AG10803 (cell line): Measurements from ENCODE around the gene TENT4A.
A peak's percentile ranks its signal among the peaks of the same experiment; 100 is the strongest.

Experiments used
- DNase-seq: peaks from one replicate; pipeline ENCODE4 v3.0.0; 2010; ENCODE audit warnings: low read depth
- H3K4me3 ChIP-seq: 2 replicates; pipeline ENCODE4 v1.5.1; 2011; ENCODE audit warnings: mild to moderate bottlenecking, low read length, control low read depth
- CTCF ChIP-seq: conservative IDR thresholded peaks from 2 replicates; pipeline ENCODE4 v1.5.1; 2011; ENCODE audit warnings: mild to moderate bottlenecking, low read length, control low read depth, inconsistent platforms

The TENT4A gene

GRCh38 chr5:6744841-6745705 lies 31.8 kb downstream of the TENT4A start:
- no peak overlapping the region for H3K4me3 ChIP-seq
- no peak for DNase-seq
- no peak for TF ChIP-seq CTCF

GRCh38 chr5:6745706-6746222 lies 32.5 kb downstream of the TENT4A start:
- peak; percentile 71 for DNase-seq
- H3K4me3 ChIP-seq, result no peak overlapping the region
- TF ChIP-seq CTCF, result peak; percentile 92

- TF ChIP-seq CTCF, result no peak
- no peak overlapping the region for H3K4me3 ChIP-seq
- no peak for DNase-seq
Observed at GRCh38 chr5:6746244-6746643, 33.0 kb downstream of the TENT4A start.

- no peak for DNase-seq
- no peak for TF ChIP-seq CTCF
Observed at GRCh38 chr5:6747103-6747502, 33.9 kb downstream of the TENT4A start.

GRCh38 chr5:6748142-6748541 lies 34.9 kb downstream of the TENT4A start:
- no peak overlapping the region for H3K4me3 ChIP-seq
- DNase-seq, result no peak
- TF ChIP-seq CTCF, result no peak

More at GRCh38 chr5:6747103-6747502, 33.9 kb downstream of the TENT4A start:
- H3K4me3 ChIP-seq, result no peak overlapping the region

- no peak for DNase-seq
- H3K4me3 ChIP-seq, result no peak overlapping the region
- no peak for TF ChIP-seq CTCF
Observed at GRCh38 chr5:6749026-6749716, 35.9 kb downstream of the TENT4A start.
